CD4-positive, alpha-beta T cell (primary cell): ENCODE data around the gene EPB41L1. TPM values are rescaled to one million over a fixed set of nuclear protein-coding genes. Genes with fewer than 3 reads are reported as not detected.

ENCODE experiments used
- ATAC-seq: fragments of 200-7000 bp; cut with Tn5 transposase; one replicate; pipeline ENCODE4 v1.10.0; 2022; ENCODE audit warnings: mild to moderate bottlenecking; ENCODE audit not compliant: poor library complexity
- CTCF ChIA-PET: fragments of 350-600 bp; sonication (Branson Sonifier 250); formaldehyde crosslinking; loops from one replicate; lab custom pipeline; 2021; ENCODE audit warnings: antibody characterized with exemption, inconsistent platforms; lab: Charles Lee
- POLR2A ChIA-PET: fragments of 350-600 bp; sonication (Branson Sonifier 250); formaldehyde crosslinking; loops from one replicate; lab custom pipeline; 2021; ENCODE audit warnings: antibody characterized with exemption, inconsistent platforms; lab: Charles Lee
- DNase-seq, 14 experiments: peaks; one replicate each; pipeline ENCODE4 v3.0.0-alpha.2; 2013 to 2020; ENCODE audit warnings: mixed read lengths in 2 of 14
- H3K27ac ChIP-seq, 2 donors: one replicate each; pipeline versions ENCODE4 v1.5.1 to v1.7.0; 2013; ENCODE audit warnings: low read length in 2 of 2, low read depth in 1 of 2, mild to moderate bottlenecking in 1 of 2
- H3K27me3 ChIP-seq, 2 experiments: 1 replicate in 1 of 2; 2 replicates in 1 of 2; pipeline versions ENCODE4 v1.6.1 to v1.7.0; 2013; ENCODE audit warnings: low read length in 2 of 2, control low read depth in 1 of 2, mild to moderate bottlenecking in 1 of 2, moderate library complexity in 1 of 2; ENCODE audit not compliant: insufficient read depth in 2 of 2, control insufficient read depth in 1 of 2
- H3K36me3 ChIP-seq: one replicate; pipeline ENCODE4 v1.6.1; 2013; ENCODE audit warnings: low read length, control low read depth; ENCODE audit not compliant: insufficient read depth
- H3K4me1 ChIP-seq: one replicate; pipeline ENCODE4 v1.6.1; 2013; ENCODE audit warnings: low read length, control low read depth; ENCODE audit not compliant: insufficient read depth
- H3K4me3 ChIP-seq: one replicate; pipeline ENCODE4 v1.5.1; 2013; ENCODE audit warnings: mild to moderate bottlenecking, low read length, moderate library complexity
- H3K9me3 ChIP-seq, 2 experiments: 1 replicate in 1 of 2; 2 replicates in 1 of 2; pipeline versions ENCODE4 v1.6.1 to v1.7.0; 2013; ENCODE audit warnings: low read length in 2 of 2, mild to moderate bottlenecking in 2 of 2, control low read depth in 1 of 2, moderate library complexity in 1 of 2; ENCODE audit not compliant: control insufficient read depth in 1 of 2, insufficient read depth in 1 of 2
- H3K27ac Mint-ChIP-seq: one replicate; pipeline ENCODE4 v1.8.0; 2020; ENCODE audit warnings: mixed read lengths
- H3K27me3 Mint-ChIP-seq: one replicate; pipeline ENCODE4 v1.8.0; 2021; ENCODE audit warnings: mixed read lengths
- H3K36me3 Mint-ChIP-seq: one replicate; pipeline ENCODE4 v1.8.0; 2021; ENCODE audit warnings: low read depth, mixed read lengths
- H3K4me1 Mint-ChIP-seq: one replicate; pipeline ENCODE4 v1.8.0; 2021; ENCODE audit warnings: low read depth, mixed read lengths
- H3K4me3 Mint-ChIP-seq: one replicate; pipeline ENCODE4 v1.8.0; 2020; ENCODE audit warnings: mild to moderate bottlenecking, mixed read lengths
- H3K9me3 Mint-ChIP-seq: one replicate; pipeline ENCODE4 v1.8.0; 2020; ENCODE audit warnings: mixed read lengths
- CTCF ChIP-seq: fragments of 200-600 bp; IDR thresholded peaks from one replicate; pipeline ENCODE4 v1.8.0; 2022; ENCODE audit warnings: antibody characterized with exemption, mild to moderate bottlenecking
- intact Hi-C, 2 experiments: fragments of 100-400 bp; cut with DNase I in 1 of 2; cut with micrococcal nuclease in 1 of 2; formaldehyde crosslinking; loops; one replicate each; pipeline versions ENCODE4 v1.15.1 to v1.9.0; 2023 to 2025; cut with DNase I, micrococcal nuclease
- total RNA-seq, 174 experiments: library from RNA in 2 of 174; stranded (reverse) in 2 of 174; gene quantifications; one replicate each; pipeline ENCODE4 v1.2.3 and lab custom pipeline; 2021 to 2026

Gene EPB41L1
- total RNA-seq, 2 experiments from 2014 or later = 0.19 to 0.25 TPM

GRCh38 chr20:36130390-36130789, 24.1 kb upstream of the EPB41L1 start:
- H3K4me3 Mint-ChIP-seq = no peak overlapping the region
- no peak for TF ChIP-seq CTCF
- peaks cover 3% of the 10 kb centered on the region for H3K27me3 Mint-ChIP-seq
- intact Hi-C loops = loop anchor here in 1 of 2 experiments (10.0 kb wide), 1 partner anchor 666 kb away; no protein-coding TSS in a partner anchor
- DNase-seq = no peak
- no peak overlapping the region for H3K27ac ChIP-seq
- no peaks in the 10 kb centered on the region for H3K27me3 ChIP-seq
- no peaks in the 10 kb centered on the region for H3K9me3 ChIP-seq
- H3K36me3 ChIP-seq = no peaks in the 10 kb centered on the region
- ChIA-PET CTCF (no interaction called here), POLR2A (no interaction called here)
- no peaks in the 10 kb centered on the region for H3K36me3 Mint-ChIP-seq
- no peaks in the 10 kb centered on the region for H3K4me1 ChIP-seq
- no peaks in the 10 kb centered on the region for H3K9me3 Mint-ChIP-seq
- no peak for ATAC-seq
- H3K4me3 ChIP-seq = no peak overlapping the region
- H3K27ac Mint-ChIP-seq = no peak overlapping the region
- no peaks in the 10 kb centered on the region for H3K4me1 Mint-ChIP-seq

GRCh38 chr20:36132802-36133211, 21.7 kb upstream of the EPB41L1 start:
- DNase-seq (no peak), ATAC-seq (no peak)
- Mint-ChIP-seq H3K27ac (no peak overlapping the region), H3K36me3 (no peaks in the 10 kb centered on the region), H3K9me3 (no peaks in the 10 kb centered on the region), H3K27me3 (no peaks in the 10 kb centered on the region), H3K4me3 (no peak overlapping the region), H3K4me1 (no peaks in the 10 kb centered on the region)
- Histone ChIP-seq H3K4me1 (no peaks in the 10 kb centered on the region), H3K36me3 (no peaks in the 10 kb centered on the region), H3K4me3 (no peak overlapping the region), H3K27me3 (no peaks in the 10 kb centered on the region), H3K27ac (no peak overlapping the region), H3K9me3 (no peaks in the 10 kb centered on the region)
- CTCF ChIA-PET = interaction anchor here (2.3 kb wide), 1 partner anchor 140 kb away, joined by 9 read pairs; no protein-coding TSS in a partner anchor
- no peak for TF ChIP-seq CTCF
- intact Hi-C loops = loop anchor here in 1 of 2 experiments (10.0 kb wide), 1 partner anchor 668 kb away; no protein-coding TSS in a partner anchor
- POLR2A ChIA-PET = no interaction called here

GRCh38 chr20:36133821-36134220, 20.7 kb upstream of the EPB41L1 start:
- H3K36me3 ChIP-seq = no peaks in the 10 kb centered on the region
- H3K27ac ChIP-seq = no peak overlapping the region
- CTCF ChIA-PET = interaction anchor here (1.5 to 2.3 kb wide), 2 partner anchors 139 to 141 kb away, joined by 8 to 9 read pairs; no protein-coding TSS in a partner anchor
- DNase-seq (no peak), ATAC-seq (no peak)
- Mint-ChIP-seq H3K27ac (no peak overlapping the region), H3K4me3 (no peak overlapping the region), H3K4me1 (no peaks in the 10 kb centered on the region), H3K27me3 (no peaks in the 10 kb centered on the region), H3K36me3 (no peaks in the 10 kb centered on the region), H3K9me3 (no peaks in the 10 kb centered on the region)
- no peak for TF ChIP-seq CTCF
- POLR2A ChIA-PET = no interaction called here
- intact Hi-C loops = loop anchor here in 1 of 2 experiments (10.0 kb wide), 1 partner anchor 669 kb away; no protein-coding TSS in a partner anchor
- no peaks in the 10 kb centered on the region for H3K9me3 ChIP-seq
- no peak overlapping the region for H3K4me3 ChIP-seq
- H3K27me3 ChIP-seq = no peaks in the 10 kb centered on the region
- H3K4me1 ChIP-seq = no peaks in the 10 kb centered on the region
